GM23248 (cell line): Measurements from ENCODE around the gene TRAK2.

ENCODE experiments used
- EZH2 ChIP-seq: fragments of 200-600 bp; sonication (generic); IDR thresholded peaks from 2 replicates; pipeline ENCODE4 v1.6.1; 2018; ENCODE audit warnings: antibody characterized with exemption, mild to moderate bottlenecking; ENCODE audit not compliant: insufficient read depth, poor library complexity, severe bottlenecking
- EZH2phosphoT487 ChIP-seq: fragments of 200-600 bp; sonication (generic); IDR thresholded peaks from 2 replicates; pipeline ENCODE4 v1.6.1; 2018; ENCODE audit warnings: antibody characterized with exemption, moderate library complexity, mild to moderate bottlenecking, low read depth; ENCODE audit not compliant: insufficient read depth

- TF ChIP-seq EZH2phosphoT487 (no peak), EZH2 (no peak)
Measured at GRCh38 chr2:201383136-201383535, 68.1 kb downstream of the TRAK2 start.
